ENCODE results near the gene NUTF2. TPM values are rescaled to one million over a fixed set of nuclear protein-coding genes. Genes with fewer than 3 reads are reported as not detected.

NUTF2 gene
- 10 to 100 TPM; 59.8 to 73.9 TPM for total RNA-seq
- long read RNA-seq, transcript NUTF2-201 (5 exons, 2,321 nt), result major isoform, 10 of 20 reads
- long read RNA-seq, transcript NUTF2-206 (5 exons, 1,119 nt), result minor isoform, 9 of 20 reads
- long read RNA-seq, partial matches to known transcripts, result 0 of 20 reads
- long read RNA-seq, other reads (novel, unspliced or antisense), result 1 of 20 reads

DNA sequence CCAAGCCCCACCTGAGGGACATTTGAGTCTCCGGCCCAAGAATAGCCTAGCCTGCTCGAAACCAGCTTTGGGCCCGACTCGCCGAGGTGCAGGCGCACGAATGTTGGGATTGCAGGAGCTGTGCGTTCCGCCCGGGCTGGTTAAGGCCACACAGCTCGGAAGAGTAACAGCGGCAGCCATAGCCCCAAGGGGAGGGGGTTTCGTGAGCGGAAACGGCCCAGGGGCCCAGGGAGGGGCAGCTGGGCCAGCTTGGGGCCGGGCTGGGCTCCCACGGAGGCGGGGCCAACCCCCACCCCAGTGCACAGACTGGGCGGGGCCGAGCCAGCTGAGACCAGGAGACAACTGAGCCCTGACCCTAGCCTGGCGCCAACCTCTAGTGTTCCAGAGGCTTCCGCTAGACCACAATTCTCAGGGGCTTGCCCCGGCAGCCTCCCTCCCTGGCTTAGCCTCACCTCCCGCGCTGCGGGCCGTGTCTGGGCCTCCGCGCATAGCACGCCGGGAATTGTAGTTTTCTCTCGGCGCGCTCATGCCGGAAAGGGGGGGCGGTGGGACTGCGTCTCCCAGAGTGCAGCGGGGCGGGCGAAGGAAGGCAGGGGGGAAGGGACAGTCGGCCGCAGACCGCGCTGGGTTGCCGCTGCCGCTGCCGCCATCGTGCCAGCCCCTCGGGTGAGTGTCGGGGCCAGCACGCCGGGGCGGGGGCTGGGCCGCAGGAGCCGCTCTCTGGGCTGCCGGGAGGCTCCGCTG lies at the start of gene NUTF2:
Gene NUTF2, plus strand, starts transcription at position 614 of the 744 bp plus-strand sequence. CDS start 18,198 bp downstream, outside the sequence.
- intact Hi-C loops (cut with DNase I), result no loop called here

GRCh38 chr16:67800338-67800926 lies 46.3 kb upstream of the NUTF2 start:
- DNase-seq (peak; percentile 52), ATAC-seq (peak; percentile 87 to 91)
- intact Hi-C loops (cut with DNase I), result no loop called here

More for the DNA sequence above, at the start of gene NUTF2:
- DNase-seq, result peak; percentile 97
- peak; percentile 87 to 89 for ATAC-seq

DNA sequence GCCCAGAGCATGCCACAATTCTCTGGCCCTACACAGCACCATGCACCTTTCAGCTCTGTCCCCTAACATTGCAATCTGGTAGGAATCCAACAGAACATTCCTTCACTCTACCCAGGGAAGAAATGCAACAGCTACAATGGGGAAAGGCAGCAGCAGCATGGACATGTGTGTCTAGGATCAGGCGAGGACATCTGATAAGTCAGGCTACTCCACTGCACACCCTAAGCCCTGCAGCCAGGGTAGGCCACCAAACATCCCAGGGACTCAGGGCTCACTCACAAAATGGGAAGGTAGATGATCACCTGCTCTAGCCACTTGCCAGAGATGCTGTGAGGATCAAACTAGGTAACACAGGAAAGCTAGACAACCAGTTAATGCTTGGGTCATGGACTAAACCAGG lies 45.5 kb upstream of the NUTF2 start:
- ATAC-seq (no peak), DNase-seq (no peak)
- intact Hi-C loops (cut with DNase I), result no loop called here

DNA sequence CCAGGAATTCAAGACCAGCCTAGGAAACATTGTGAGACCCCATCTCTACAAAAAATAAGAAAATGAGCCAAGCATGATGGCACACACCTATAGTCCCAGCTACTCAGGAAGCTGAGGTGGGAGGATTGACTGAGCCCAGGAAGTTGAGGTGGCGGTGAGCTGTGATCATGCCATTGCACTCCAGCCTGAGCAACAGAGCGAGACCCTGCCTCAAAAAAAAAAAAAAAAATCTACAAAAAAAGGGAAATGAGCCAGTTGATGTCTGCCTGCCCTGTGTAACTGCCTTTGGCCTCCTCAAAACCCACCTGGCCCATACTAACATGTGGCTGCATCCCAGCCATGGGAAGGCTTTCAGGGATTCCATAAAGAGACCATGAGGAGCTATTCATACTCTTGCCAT lies 44.9 kb upstream of the NUTF2 start:
- no peak for DNase-seq
- intact Hi-C loops (cut with DNase I), result no loop called here
- no peak for ATAC-seq

DNA sequence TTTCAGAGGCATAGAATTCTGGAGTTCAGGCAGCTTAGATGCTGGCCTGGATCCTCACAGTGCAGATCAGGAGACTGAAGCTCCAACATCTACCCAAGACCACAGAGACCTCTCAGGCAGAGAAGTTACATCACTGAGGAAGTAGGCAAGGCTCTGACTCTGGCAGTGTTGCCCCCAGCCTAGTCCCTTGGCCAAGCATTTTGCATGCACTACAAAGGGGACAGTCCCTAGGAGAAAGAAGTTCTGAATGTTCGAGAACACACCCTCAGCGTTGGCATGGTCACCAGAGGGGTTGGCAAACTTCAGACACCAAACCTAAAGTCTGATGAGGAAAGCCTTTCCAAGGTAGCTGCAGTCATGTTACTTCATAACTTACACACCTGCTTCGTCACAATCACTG lies 42.8 kb upstream of the NUTF2 start:
- DNase-seq (no peak), ATAC-seq (no peak)
- intact Hi-C loops (cut with DNase I), result no loop called here

- ATAC-seq (no peak), DNase-seq (no peak)
- intact Hi-C loops (cut with DNase I), result loop anchor here in 1 of 2 donors (5.0 kb wide), 1 partner anchor 133 kb away; no protein-coding TSS in a partner anchor
Observed at GRCh38 chr16:67804853-67805542, 41.7 kb upstream of the NUTF2 start.

GRCh38 chr16:67805718-67806427 lies 40.9 kb upstream of the NUTF2 start:
- intact Hi-C loops (cut with DNase I), result loop anchor here in 1 of 2 donors (5.0 kb wide), 1 partner anchor 134 kb away; no protein-coding TSS in a partner anchor
- peak; percentile 30 for DNase-seq
- peak in 1 of 2 donors; percentile 9 for ATAC-seq

GRCh38 chr16:67806428-67807147 lies 40.1 kb upstream of the NUTF2 start, which contains the start of the genes RANBP10 and TSNAXIP1:
TSS of gene RANBP10 (minus strand) at chr16:67806560. CDS start at chr16:67806536, 24 bp downstream.
TSS of gene TSNAXIP1 (plus strand) at chr16:67806889. CDS start at chr16:67807150, 261 bp downstream.
- ATAC-seq (peak; percentile 98), DNase-seq (peak; percentile 98)
- intact Hi-C loops (cut with DNase I), result loop anchor here in 1 of 2 donors (5.0 kb wide), 1 partner anchor 134 kb away; no protein-coding TSS in a partner anchor

GRCh38 chr16:67807148-67807682 lies 39.5 kb upstream of the NUTF2 start:
- DNase-seq (no peak), ATAC-seq (no peak)
- intact Hi-C loops (cut with DNase I), result loop anchor here in 1 of 2 donors (5.0 kb wide), 1 partner anchor 135 kb away; no protein-coding TSS in a partner anchor

DNA sequence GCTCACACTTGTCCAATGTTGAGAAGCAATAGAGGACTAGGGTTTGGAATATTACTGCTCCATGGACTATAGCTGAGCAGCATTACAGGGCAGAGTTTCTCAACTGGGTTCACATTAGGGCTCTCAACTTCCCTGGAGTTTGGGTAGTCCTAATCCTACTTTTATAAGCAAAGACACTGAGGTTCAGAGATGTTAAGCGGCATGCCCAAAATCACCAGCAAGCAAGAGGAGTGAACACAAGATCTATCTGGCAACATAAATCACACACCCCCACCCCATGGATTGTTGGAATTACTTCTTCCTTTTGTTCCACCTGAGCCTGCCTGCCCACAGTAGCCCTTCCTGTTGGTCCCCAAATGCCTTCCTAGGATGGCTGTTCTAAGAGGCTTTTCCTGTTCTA lies 34.8 kb upstream of the NUTF2 start:
- DNase-seq (no peak), ATAC-seq (no peak)
- intact Hi-C loops (cut with DNase I), result loop anchor here in 1 of 2 donors (10.0 kb wide), 2 partner anchors 137 to 233 kb away; no protein-coding TSS in a partner anchor

DNA sequence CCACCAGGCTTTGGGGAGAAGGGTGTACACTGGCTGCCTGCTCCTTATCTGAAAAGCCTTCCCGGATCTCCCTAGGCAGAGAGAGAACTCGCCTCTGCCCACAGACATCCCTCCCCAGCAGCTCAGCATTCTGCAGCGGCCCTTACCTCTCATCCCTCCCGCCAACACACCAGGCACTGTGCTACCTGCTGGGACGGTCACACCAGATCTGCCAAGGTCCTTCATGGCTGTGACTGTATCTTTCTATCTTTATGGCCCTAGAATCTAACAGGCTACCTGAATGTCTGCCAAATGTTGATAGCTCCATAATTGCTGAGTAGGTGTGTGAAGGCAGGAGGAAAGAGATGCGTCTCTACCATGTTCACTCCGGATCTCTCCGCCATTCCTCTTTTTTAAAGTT lies 32.2 kb upstream of the NUTF2 start:
- DNase-seq (no peak), ATAC-seq (no peak)
- intact Hi-C loops (cut with DNase I), result loop anchor here (2.0 to 10.0 kb wide), 4 partner anchors 114 to 230 kb away; no protein-coding TSS in a partner anchor

DNA sequence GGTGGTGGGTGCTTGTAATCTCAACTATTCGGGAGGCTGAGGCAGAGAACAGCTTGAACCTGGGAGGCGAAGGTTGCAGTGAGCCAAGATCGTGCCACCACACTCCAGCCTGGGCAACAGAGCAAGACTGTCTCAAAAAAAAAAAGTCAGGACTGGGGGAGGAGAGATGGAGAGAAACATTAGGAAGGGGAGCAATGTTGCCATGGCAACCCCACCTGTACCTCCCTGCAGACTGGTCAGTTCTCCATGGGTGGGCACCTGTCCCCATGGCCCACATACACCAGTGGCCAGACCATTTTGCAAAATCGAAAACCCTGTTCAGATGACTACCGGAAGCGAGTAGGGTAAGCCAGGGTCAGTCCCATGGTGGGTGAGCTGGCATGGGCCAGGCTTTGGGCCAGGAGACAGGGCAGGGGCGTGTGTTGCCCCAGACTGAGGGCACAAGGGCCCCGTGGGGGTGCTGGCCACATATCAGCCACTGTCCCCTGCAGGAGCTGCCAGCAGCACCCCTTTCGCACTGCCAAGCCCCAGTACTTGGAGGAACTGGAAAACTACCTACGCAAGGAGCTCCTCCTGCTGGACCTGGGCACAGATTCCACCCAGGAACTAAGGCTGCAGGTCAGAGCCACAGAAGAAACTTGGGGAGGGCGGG lies 26.0 kb upstream of the NUTF2 start:
- intact Hi-C loops (cut with DNase I), result no loop called here

GRCh38 chr16:67822511-67822910 lies 24.2 kb upstream of the NUTF2 start:
- intact Hi-C loops (cut with DNase I), result no loop called here
- DNase-seq, result no peak
- ATAC-seq, result no peak

More for the DNA sequence above, 26.0 kb upstream of the NUTF2 start:
- DNase-seq, result no peak
- no peak for ATAC-seq

GRCh38 chr16:67825119-67825518 lies 21.6 kb upstream of the NUTF2 start:
- DNase-seq, result no peak
- intact Hi-C loops (cut with DNase I), result no loop called here
- ATAC-seq, result no peak

DNA sequence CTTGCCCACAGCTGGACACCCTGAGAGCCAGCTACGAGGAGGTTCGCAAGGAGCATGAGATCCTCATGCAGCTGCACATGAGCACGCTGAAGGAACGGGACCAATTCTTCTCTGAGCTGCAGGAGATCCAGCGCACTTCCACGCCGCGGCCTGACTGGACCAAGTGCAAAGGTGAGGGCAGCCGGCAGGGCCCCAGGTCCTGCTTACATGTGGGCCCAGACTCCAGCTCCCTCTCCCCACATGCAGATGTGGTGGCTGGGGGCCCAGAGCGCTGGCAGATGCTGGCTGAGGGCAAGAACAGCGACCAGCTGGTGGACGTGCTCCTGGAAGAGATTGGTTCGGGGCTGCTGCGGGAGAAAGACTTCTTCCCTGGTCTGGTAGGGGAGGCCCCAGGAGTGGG lies 20.8 kb upstream of the NUTF2 start:
- DNase-seq, result no peak
- no peak for ATAC-seq
- intact Hi-C loops (cut with DNase I), result no loop called here

DNA sequence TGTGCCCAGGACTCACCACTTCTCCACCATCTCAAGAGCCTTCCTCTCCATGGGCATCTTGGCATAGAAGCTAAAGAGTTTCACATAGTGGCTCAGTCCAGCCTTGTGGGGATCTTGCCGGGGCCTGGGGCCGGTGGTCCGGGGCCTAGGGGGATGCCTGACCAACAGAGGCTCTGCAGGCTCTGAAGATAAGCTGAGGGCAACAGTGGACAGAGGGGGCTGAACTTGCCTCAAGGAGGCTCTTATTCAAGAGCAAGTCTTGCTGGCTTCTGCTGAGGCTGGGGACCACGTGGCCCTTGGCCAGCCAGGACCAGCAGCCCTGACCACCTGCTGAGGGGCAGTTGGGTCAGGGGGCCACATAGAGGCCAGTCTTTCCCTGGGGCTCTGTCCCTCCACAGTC lies 18.1 kb upstream of the NUTF2 start:
- no peak for ATAC-seq
- DNase-seq, result no peak
- intact Hi-C loops (cut with DNase I), result no loop called here

GRCh38 chr16:67833030-67833414 lies 13.7 kb upstream of the NUTF2 start:
- peak in 1 of 2 donors; percentile 47 for ATAC-seq
- no peak for DNase-seq
- intact Hi-C loops (cut with DNase I), result loop anchor here in 1 of 2 donors (5.0 kb wide), 1 partner anchor 89 kb away; no protein-coding TSS in a partner anchor

All from left cardiac atrium (tissue), 4 donors.